GM18858 (cell line): ENCODE results near the gene S1PR4.
"Not testable (repeated sequence)": the region's sequence is repeated elsewhere in the genome, so short reads cannot be mapped to it uniquely, and the experiment has no call there.

ENCODE experiments used
- ATAC-seq: cut with Tn5 transposase; IDR thresholded peaks from one replicate; pipeline ENCODE4 v1.9.1; 2021; ENCODE audit not compliant: unreplicated experiment

Gene S1PR4

DNA sequence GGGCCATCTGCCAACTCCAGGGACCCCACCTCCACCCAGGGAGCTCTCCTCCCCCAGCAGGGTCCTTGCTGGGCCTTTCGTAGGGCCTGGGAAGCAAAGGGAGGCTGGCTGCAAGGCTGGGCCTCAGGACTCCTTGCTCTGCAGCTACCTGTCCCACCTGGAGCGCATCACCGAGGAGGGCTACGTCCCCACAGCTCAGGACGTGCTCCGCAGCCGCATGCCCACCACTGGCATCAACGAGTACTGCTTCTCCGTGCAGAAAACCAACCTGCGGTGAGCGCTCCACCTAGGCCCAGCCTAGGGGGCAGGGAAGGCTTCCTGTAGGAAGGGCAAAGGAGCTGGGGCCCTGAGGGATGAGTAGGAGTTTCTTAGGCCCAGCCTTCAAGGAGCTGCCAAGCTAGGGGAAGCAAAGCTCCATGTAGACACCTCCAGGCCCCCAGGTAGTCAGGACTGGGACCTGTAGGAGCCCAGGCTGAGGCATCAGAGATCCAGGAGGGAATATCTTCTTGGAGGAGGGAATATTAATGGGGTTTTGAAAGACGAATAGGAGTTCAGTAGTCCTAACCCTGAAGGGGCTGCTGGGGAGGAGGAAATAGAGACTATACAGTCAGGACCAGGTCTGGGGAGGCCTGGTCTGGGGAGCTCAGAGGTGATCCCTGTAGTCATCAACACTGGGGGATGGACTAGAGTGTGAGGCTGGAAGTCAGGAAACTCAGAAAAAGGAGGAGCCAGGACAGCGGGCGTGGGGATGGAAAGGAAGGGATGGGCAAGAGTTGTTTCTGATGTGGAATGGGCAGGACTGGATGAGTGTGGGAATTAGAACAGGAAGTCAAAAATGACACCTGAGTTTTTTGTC lies 26.8 kb upstream of the S1PR4 start:
- ATAC-seq = no peak

GRCh38 chr19:3152419-3152780 lies 26.2 kb upstream of the S1PR4 start:
- ATAC-seq = no peak

DNA sequence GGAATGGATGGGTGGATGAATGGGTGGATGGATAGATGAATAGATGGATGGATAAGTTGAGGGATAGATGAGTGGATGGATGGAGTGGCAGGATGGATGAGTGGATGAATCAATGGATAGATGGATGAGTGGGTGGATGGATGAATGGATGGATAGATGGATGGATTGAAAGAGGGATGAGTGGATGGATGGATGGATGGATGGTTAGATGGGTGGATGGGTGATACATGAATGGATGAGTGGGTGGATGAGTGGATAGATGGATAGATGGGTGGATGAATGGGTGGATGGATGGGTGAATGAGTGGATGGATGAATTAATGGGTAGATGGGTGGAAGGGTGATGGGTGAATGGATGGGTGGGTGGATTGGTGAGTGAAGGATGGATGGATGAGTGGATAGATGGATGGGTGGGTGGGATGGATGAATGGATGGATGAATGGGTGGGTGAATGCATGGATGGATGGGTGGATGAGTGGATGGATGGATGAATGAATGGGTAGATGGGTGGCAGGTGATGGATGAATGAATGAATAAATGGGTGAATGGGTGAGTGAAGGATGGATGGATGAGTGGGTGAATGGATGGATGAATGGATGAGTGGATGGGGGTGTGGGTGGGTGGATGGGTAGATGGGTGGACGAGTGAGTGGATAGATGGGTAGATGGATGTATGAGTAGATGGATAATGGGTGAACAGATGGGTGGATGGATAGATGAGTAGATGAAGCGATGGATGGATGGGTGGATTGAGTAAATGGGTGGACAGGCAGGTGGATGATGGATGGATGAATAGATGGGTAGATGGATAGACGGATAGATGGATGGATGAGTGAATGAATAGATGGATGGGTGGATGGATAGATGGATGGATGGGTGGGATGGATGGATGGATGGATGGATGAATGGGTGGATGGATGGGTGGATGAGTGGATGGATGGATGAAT lies 25.0 kb upstream of the S1PR4 start:
- no peak for ATAC-seq

DNA sequence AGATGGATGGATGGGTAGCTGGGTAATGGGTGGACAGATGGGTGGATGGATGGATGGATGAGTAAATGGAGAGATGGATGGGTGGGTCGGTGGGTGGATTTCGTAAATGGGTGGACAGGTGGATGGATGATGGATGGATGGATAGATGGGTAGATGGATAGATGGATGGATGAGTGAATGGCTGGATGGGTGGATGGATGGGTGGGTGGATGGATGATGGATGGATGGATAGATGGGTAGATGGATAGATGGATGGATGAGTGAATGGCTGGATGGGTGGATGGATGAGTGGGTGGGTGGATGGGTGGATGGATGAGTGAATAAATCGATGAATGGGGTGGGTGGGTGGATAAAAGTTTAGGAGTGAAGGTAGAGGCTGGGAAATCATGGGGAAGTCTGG lies 24.1 kb upstream of the S1PR4 start:
- ATAC-seq = not testable (repeated sequence)

DNA sequence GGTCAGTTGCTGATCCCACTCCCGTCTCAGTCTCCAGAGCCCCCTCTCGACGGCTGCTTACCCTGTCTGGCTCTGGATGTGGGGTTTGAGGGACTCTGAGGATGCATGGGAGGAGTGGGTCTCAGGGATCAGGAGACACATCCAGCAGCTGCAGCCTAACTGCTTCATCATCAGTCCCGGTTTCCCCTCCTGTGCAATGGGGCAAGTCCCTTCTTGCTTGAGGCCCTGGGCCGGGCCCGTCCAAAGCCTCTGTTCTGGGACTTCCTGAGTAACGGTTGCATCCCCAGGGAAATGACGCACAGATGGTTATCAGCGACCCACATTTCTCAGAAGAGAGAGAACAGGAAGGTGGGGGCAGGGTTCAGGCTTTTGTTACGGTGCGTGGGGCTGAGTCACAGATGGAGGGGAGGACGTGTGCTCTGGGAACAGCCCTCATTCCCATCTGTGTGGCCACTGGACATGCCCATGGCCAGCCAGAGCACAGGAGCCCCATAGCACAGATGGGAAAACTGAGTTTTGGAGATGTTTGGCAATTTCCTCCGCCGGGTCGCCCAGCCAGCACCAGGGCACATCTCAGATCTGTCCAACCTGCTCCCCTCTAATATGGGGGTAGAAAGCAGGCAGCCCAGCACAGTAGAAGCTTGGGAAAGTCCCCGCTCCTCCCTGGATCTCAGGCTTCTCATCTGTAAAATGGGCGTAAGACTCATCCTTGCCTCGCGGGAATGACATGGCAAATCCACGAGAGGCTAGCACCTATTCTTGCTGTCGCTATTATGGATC lies 23.4 kb upstream of the S1PR4 start:
- ATAC-seq = no peak

DNA sequence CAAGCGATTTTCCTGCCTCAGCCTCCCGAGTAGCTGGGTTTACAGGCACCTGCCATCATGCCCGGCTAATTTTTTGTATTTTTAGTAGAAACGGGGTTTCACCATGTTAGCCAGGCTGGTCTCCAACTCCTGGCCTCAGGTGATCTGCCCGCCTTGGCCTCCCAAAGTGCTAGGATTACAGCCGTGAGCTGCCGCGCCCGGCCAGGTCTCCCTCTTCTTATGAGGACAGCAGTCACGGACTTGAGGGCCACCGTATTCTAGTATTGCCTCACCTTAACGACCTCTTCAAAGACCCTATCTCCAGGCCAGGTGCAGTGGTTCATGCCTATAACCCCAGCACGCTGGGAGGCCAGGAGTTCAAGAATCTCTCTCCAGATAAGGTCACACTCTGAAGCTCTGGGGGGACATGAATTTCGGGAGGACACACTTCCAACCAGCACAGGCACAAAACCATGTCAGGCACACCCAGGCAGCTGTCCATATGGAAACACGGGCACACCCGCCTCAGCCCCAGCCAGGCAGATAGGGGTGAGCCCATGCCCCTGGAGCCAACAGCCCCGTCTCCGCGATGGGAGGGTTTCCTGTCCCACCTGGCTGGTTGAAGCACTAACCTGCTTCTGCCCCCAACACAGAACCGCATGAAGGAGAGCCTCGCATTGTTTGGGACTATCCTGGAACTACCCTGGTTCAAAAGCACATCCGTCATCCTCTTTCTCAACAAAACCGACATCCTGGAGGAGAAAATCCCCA lies 21.3 kb upstream of the S1PR4 start:
- no peak for ATAC-seq

GRCh38 chr19:3159565-3159964 lies 19.0 kb upstream of the S1PR4 start:
- no peak for ATAC-seq

GRCh38 chr19:3160219-3160618 lies 18.4 kb upstream of the S1PR4 start:
- no peak for ATAC-seq

- no peak for ATAC-seq
Observed at GRCh38 chr19:3161453-3161852, 17.1 kb upstream of the S1PR4 start.

- ATAC-seq = no peak
Observed at GRCh38 chr19:3162418-3163229, 15.9 kb upstream of the S1PR4 start.

DNA sequence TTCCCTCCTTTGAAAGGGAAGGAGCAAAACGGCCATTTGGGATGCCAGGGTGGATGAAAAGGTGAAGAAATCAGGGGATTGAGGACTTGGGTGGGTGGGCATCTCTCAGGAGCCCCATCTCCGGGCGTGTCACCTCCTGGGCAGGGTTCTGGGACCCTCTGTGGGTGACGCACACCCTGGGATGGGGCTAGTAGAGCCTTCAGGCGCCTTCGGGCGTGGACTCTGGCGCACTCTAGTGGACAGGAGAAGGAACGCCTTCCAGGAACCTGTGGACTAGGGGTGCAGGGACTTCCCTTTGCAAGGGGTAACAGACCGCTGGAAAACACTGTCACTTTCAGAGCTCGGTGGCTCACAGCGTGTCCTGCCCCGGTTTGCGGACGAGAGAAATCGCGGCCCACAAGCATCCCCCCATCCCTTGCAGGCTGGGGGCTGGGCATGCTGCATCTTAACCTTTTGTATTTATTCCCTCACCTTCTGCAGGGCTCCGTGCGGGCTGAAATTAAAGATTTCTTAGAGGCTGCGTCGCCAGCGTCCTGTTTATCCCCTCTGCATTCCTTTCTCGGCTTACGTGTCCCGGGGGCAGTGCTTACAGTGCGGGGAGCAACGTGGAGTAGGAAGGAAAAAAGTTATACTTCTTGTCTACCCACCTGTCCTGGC lies 15.2 kb upstream of the S1PR4 start:
- ATAC-seq = no peak

GRCh38 chr19:3163943-3164342 lies 14.6 kb upstream of the S1PR4 start:
- ATAC-seq = no peak

DNA sequence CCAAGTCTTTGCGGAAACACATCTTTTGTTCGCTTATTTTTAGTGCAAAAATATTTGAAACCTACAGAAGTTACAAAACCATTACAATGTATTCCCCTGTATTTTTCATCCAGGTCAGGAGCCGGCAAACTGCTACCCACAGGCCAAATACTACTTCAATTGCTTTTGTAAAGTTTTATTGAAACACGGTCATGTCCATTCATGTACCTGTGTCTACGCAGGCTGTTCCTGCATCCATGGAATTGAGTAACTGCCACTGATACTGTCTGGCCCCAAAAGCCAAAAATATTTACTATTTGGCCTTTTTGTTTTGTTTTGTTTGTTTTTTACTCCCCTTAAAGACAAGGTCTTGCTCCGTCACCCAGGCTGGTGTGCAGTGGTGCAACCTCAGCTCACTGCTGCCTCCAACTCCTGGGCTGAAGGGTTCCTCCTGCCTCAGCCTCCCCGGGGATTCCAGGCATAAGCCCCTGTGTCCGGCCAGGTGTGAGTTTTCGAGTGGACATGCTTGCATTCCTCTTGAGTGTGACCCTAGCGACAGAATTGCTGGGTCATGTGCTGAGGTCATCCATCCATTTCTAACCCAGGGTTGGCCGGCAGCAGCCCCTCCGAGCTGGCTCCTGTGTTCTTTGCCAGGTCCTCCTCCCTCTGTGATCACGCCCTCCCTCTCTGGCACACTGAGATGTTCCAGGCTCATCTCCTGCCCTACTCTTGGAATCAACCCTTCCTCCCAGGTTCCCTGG lies 10.9 kb upstream of the S1PR4 start:
- no peak for ATAC-seq

- no peak for ATAC-seq
Observed at GRCh38 chr19:3171894-3172672, 6.5 kb upstream of the S1PR4 start.

DNA sequence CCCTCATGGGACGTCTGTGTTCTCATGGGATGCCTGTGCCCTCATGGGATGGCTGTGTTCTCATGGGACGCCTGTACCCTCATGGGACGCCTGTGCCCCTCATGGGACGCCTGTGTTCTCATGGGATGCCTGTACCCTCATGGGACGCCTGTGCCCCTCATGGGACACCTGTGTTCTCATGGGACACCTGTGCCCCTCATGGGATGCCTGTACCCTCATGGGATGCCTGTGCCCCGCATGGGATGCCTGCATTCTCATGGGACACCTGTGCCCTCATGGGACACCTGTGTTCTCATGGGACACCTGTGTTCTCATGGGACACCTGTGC lies 5.9 kb upstream of the S1PR4 start:
- not testable (repeated sequence) for ATAC-seq

GRCh38 chr19:3175781-3176714 lies 2.5 kb upstream of the S1PR4 start:
- ATAC-seq = no peak
